Body of pancreas (tissue), 4 donors: ENCODE data around the gene OSMR. TPM values are rescaled to one million over a fixed set of nuclear protein-coding genes. Genes with fewer than 3 reads are reported as not detected.

ENCODE experiments used
- ATAC-seq: fragments of 150-250 bp; one replicate; pipeline ENCODE4 v1.9.1; 2016
- DNase-seq, 4 donors: peaks; one replicate each; pipeline ENCODE4 v3.0.0-alpha.2; 2019
- H3K27ac ChIP-seq, 4 donors: fragments of 200-600 bp; sonication (generic); 1 replicate in 3 of 4; 2 replicates in 1 of 4; pipeline versions ENCODE4 v1.5.1 to v1.6.1; 2016 to 2019; ENCODE audit warnings: mild to moderate bottlenecking in 1 of 4, mixed read lengths in 1 of 4, moderate library complexity in 1 of 4
- H3K27me3 ChIP-seq, 2 donors: fragments of 200-600 bp; sonication (generic); one replicate each; pipeline ENCODE4 v1.6.0; 2016; ENCODE audit warnings: mild to moderate bottlenecking in 1 of 2
- H3K36me3 ChIP-seq, 2 donors: fragments of 200-600 bp; sonication (generic); replicated peaks in 1 of 2; 2 replicates each; pipeline ENCODE4 v1.5.1; 2016; ENCODE audit warnings: low read depth in 2 of 2; ENCODE audit not compliant: insufficient read depth in 1 of 2
- H3K4me1 ChIP-seq: fragments of 200-600 bp; sonication (generic); one replicate; pipeline ENCODE4 v1.6.0; 2016
- H3K4me3 ChIP-seq, 2 donors: fragments of 200-600 bp; sonication (generic); 1 replicate in 1 of 2; 2 replicates in 1 of 2; pipeline ENCODE4 v1.5.1; 2016 to 2019
- H3K9me3 ChIP-seq, 3 donors: fragments of 200-600 bp; sonication (generic); 1 replicate in 2 of 3; 2 replicates in 1 of 3; pipeline ENCODE4 v1.5.1; 2016
- CTCF ChIP-seq, 7 experiments: fragments of 450-650 bp in 4 of 7; fragments of 200-600 bp in 3 of 7; sonication (generic) in 3 of 7; IDR thresholded peaks; one replicate each; pipeline ENCODE4 v1.5.1; 2016 to 2019; ENCODE audit warnings: antibody characterized with exemption in 7 of 7
- POLR2A ChIP-seq, 3 donors: fragments of 450-650 bp; IDR thresholded peaks; one replicate each; pipeline ENCODE4 v1.6.1; 2016; ENCODE audit warnings: antibody characterized with exemption in 3 of 3, mild to moderate bottlenecking in 2 of 3
- WGBS, 2 donors: methylation state at CpG; one replicate each; pipeline ENCODE4 v1.1.5; 2017; 5-methylcytosine and 5-hydroxymethylcytosine counted together
- intact Hi-C: fragments of 100-400 bp; cut with DNase I; formaldehyde crosslinking; loops from one replicate; pipeline ENCODE4 v1.15.1; 2023
- total RNA-seq, 2 donors: library from RNA; depleted of rRNA; stranded (reverse); fragments of >200 nt; gene quantifications; one replicate each; pipeline ENCODE4 v1.1.0, GENCODE V29; 2016

Gene OSMR
- total RNA-seq, 2 donors from 2014 or later = 11.7 to 22.4 TPM

GRCh38 chr5:38821679-38822078 lies 24.1 kb upstream of the OSMR start:
- DNase-seq = no peak
- no peaks in the 10 kb centered on the region for H3K36me3 ChIP-seq
- H3K27me3 ChIP-seq = no peaks in the 10 kb centered on the region
- ATAC-seq = no peak
- no peak overlapping the region for H3K27ac ChIP-seq
- intact Hi-C loops = no loop called here
- 96 to 97% methylated on average over 9 to 20 of the region's 20 CpGs for WGBS, 2 donors
- no peaks in the 10 kb centered on the region for H3K9me3 ChIP-seq
- no peak for TF ChIP-seq POLR2A (IDR thresholded peaks at IDR 0.05)
- no peak for TF ChIP-seq CTCF (IDR thresholded peaks at IDR 0.05)
- no peaks in the 10 kb centered on the region for H3K4me1 ChIP-seq
- no peak overlapping the region for H3K4me3 ChIP-seq

- DNase-seq (no peak), ATAC-seq (no peak)
- TF ChIP-seq POLR2A (IDR thresholded peaks at IDR 0.05) (no peak), CTCF (IDR thresholded peaks at IDR 0.05) (no peak)
- Histone ChIP-seq H3K36me3 (no peaks in the 10 kb centered on the region), H3K27me3 (no peaks in the 10 kb centered on the region), H3K4me3 (no peak overlapping the region), H3K4me1 (no peaks in the 10 kb centered on the region), H3K27ac (no peak overlapping the region), H3K9me3 (no peaks in the 10 kb centered on the region)
- intact Hi-C loops = no loop called here
- WGBS, 2 donors = 85 to 87% methylated on average over 4 of the region's 4 CpGs
Observed at GRCh38 chr5:38823503-38823902, 22.3 kb upstream of the OSMR start.

- DNase-seq = no peak
- ATAC-seq = no peak
- intact Hi-C loops = no loop called here
- Histone ChIP-seq H3K4me1 (no peaks in the 10 kb centered on the region), H3K9me3 (no peaks in the 10 kb centered on the region), H3K27me3 (no peaks in the 10 kb centered on the region), H3K36me3 (no peaks in the 10 kb centered on the region), H3K4me3 (no peak overlapping the region), H3K27ac (no peak overlapping the region)
- TF ChIP-seq CTCF (IDR thresholded peaks at IDR 0.05) (no peak), POLR2A (IDR thresholded peaks at IDR 0.05) (no peak)
- 82 to 84% methylated on average over 5 of the region's 5 CpGs for WGBS, 2 donors
Observed at GRCh38 chr5:38824821-38825220, 21.0 kb upstream of the OSMR start.

- ATAC-seq (no peak), DNase-seq (no peak)
- Histone ChIP-seq H3K27ac (no peak overlapping the region), H3K4me3 (no peak overlapping the region), H3K27me3 (no peaks in the 10 kb centered on the region), H3K9me3 (no peaks in the 10 kb centered on the region), H3K4me1 (no peaks in the 10 kb centered on the region), H3K36me3 (no peaks in the 10 kb centered on the region)
- 60 to 67% methylated on average over 1 of the region's 1 CpG for WGBS, 2 donors
- intact Hi-C loops = no loop called here
- TF ChIP-seq POLR2A (IDR thresholded peaks at IDR 0.05) (no peak), CTCF (IDR thresholded peaks at IDR 0.05) (no peak)
Observed at GRCh38 chr5:38825494-38825893, 20.3 kb upstream of the OSMR start.

GRCh38 chr5:38827525-38827924 lies 18.3 kb upstream of the OSMR start:
- Histone ChIP-seq H3K4me3 (no peak overlapping the region), H3K4me1 (no peaks in the 10 kb centered on the region)
- DNase-seq = no peak

More at GRCh38 chr5:38827525-38827924, 18.3 kb upstream of the OSMR start:
- Histone ChIP-seq H3K27me3 (no peaks in the 10 kb centered on the region), H3K36me3 (no peaks in the 10 kb centered on the region), H3K9me3 (no peaks in the 10 kb centered on the region), H3K27ac (no peak overlapping the region)
- 83 to 87% methylated on average over 4 of the region's 4 CpGs for WGBS, 2 donors
- intact Hi-C loops = no loop called here
- ATAC-seq = no peak
- no peak for TF ChIP-seq CTCF (IDR thresholded peaks at IDR 0.05)
- TF ChIP-seq POLR2A (IDR thresholded peaks at IDR 0.05) = no peak
